Right ventricle myocardium superior (tissue), 1 donor: ENCODE measurements around the gene ZKSCAN1. TPM values are rescaled to one million over a fixed set of nuclear protein-coding genes. Genes with fewer than 3 reads are reported as not detected.

Experiments used
- ATAC-seq: fragments of 200-7000 bp; cut with Tn5 transposase; one replicate; pipeline ENCODE4 v1.9.1; 2020; ENCODE audit warnings: mild to moderate bottlenecking; ENCODE audit not compliant: poor library complexity
- DNase-seq: peaks from one replicate; pipeline ENCODE4 v3.0.0-alpha.2; 2020
- intact Hi-C: fragments of 100-400 bp; cut with DNase I; formaldehyde crosslinking; loops from one replicate; pipeline ENCODE4 v1.11.2; 2022
- total RNA-seq: library from RNA; stranded (reverse); fragmentation: NEBNext Ultra II Directional; extraction: Animal tissue kit (Norgen Biotek cat#: 25700); gene quantifications from one replicate; pipeline ENCODE4 v1.2.1, GENCODE V29; 2021
- donor health status: DM: no; HTN: yes; CAD: no; lungs with severe emphysema.

ZKSCAN1 gene
- total RNA-seq, 1 donor from 2014 or later: 30.3 TPM

DNA sequence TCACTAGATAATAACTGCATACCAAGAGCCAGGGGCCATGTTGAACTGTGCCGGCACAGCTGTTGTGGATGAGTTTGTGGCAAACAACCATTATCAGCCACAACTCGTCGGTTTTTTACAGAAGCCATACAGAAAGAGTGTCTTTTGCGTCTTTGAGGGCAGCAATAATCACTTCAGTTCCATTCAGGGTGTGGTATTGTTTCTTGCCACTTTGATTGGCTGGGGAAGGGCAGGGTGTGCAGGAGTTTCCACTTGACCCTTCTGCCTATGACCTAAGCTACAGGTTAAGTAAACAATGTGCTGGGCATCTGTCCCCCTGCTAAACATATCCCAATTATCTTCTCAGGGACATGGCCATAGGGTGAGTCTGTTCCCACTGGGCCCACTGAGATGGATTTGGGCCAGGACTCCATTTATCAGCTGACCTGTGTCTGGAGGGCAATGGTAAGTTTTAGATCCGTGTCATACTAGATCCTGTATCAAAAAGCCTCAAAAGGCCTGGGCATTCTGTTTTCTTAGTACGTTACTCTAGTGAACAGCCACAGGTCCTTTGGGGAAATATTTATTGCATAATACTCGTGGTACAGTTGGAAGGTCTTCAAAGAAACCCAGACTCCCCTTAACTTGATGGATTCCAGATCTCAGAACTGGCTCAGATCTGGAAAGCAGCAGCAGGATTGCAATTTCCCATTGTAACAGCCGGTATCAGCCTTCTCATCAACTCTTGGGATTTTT lies 50.2 kb downstream of the ZKSCAN1 start:
- intact Hi-C loops: no loop called here
- DNase-seq (no peak), ATAC-seq (peak; percentile 87)

DNA sequence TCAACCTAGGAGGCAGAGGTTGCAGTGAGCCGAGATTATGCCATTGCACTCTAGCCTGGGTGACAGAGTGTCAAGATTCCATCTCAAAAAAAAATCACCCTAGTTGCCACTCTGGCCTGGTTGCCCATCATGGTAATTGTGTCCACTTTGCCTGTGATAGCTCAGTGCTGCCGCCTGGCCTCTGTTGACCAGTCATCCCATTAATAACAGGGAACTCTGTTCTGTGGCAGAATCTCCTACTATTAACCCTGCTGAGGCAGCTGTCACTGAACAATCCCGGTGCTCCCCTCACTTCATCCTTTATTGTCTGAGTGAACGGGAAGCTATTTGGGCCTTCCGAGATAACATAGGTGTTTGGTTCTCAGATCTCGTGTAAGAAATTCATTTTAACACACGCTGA lies 51.6 kb downstream of the ZKSCAN1 start:
- DNase-seq: no peak
- intact Hi-C loops: no loop called here
- no peak for ATAC-seq

DNA sequence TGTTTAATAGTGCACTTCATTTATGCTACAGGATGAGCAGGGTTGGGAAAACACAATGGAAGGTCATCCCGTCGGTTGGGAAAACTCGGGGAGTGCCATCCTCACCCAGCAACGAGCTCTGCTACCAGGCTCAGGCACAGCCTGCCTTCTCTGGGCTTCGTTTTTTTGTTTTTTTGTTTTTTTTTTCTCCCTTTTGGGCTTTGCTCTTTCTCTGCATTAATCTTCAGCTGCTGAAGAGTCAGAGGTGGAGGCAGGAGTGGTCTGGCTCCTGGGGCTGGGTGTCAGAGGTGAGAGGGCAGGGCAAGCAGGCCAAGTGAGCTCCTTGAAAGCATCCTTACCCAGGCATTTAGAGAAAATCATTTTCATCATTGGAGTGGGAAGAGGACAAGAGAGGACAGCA lies 54.6 kb downstream of the ZKSCAN1 start:
- ATAC-seq (no peak), DNase-seq (no peak)
- intact Hi-C loops: no loop called here

DNA sequence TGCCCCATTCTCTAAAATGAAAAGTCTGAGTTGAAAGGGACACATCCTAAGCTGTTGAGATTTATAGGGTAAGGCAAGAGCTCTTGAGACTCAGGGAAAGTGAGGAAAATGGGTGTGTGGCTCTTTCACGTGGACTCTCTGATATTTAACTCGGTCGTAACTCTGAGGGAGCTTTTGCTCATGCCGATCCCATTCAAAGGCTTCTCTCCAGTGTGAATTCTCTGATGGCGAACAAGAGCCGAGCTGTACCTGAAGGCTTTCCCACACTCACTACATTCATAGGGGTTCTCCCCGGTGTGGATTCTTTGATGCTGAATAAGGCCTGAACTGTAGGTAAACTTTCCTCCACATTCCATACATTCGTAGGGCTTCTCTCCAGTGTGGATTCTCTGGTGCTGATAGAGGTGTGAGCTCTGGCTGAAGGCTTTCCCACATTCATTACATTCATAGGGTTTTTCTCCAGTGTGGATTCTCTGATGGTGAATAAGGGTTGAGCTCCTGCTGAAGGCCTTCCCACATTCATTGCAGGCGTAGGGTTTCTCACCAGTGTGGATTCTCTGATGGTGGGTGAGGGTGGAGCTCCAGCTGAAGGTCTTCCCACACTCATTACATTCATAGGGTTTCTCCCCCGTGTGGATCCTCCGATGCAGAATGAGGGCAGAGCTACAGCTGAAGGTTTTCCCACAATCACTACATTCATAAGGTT lies 55.8 kb downstream of the ZKSCAN1 start:
- intact Hi-C loops: no loop called here

DNA sequence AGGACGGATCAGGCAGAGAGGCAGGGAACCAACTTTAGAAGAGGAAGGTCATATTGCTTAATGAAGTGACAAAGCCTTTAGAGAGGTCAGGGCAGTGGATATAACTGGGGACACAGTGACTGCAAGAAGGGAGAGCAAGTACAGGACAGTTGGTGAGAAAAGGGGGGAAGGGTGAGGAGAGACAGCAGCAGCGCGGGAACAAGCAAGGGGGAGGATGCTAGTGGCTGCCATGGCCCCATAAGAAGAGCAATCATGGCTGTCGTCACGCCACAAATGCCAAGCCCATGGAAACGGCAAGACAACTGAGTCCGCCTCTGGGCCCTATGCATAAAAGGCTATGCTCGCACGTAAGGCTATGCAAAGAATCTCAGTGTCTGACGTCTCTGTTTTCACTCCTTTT lies 57.1 kb downstream of the ZKSCAN1 start:
- ATAC-seq (no peak), DNase-seq (no peak)
- intact Hi-C loops: no loop called here

More for the DNA sequence above, 55.8 kb downstream of the ZKSCAN1 start:
- DNase-seq (no peak), ATAC-seq (no peak)

DNA sequence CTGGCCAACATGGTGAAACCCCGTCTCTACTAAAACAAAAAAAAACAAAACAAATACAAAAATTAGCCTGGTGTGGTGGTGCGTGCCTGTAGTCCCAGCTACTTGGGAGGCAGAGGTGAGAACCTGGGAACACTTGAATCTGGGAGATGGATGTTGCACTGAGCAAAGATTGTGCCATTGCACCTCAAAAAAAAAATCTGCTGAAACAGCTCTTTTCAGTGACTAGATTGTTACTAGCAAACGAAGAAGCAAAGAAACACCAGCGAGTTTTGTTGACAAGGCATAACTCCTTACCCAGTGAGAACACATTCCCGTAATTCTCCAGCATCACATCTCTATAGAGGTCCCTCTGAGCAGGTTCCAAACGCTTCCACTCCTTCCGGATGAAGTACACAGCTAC lies 59.4 kb downstream of the ZKSCAN1 start:
- intact Hi-C loops: no loop called here
- ATAC-seq (no peak), DNase-seq (no peak)

DNA sequence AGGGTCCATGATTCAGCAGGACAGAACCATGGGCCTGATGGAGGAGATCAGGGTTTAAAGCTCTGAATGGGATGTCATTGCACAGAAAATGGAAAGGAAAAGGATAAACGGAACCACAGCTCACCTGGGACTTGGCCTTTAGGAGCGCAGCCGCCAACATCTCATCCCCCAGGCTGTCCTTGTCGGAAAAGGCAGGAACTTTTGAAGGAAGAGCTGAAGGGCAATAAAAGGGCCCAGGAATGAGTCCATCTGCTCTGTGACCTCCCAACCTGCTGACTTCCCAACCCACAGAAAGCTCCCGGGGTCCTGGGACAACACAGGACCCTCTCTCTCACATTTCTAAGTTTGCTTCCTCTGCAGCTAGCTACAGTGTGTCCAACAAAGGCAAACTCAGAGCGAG lies 60.0 kb downstream of the ZKSCAN1 start:
- no peak for DNase-seq
- intact Hi-C loops: no loop called here
- no peak for ATAC-seq

DNA sequence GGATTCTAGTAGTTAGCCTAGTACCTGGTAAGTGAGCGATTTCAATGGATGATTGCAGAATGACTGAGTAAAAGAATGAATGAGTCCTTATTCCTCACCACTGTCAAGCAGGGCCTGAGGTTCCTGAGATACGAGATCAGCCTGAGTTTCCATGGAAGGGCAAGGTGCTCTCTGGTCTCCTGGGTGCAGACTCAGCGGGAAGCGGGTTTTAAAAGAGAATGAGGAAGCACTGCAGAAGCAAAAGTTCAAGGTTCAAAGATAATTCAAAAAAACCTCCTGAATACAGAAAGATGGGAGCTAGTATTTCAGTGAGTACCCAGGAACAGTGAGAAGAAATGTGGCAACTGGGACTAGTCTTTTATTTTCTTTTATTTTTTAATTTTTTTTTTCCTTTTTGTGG lies 61.8 kb downstream of the ZKSCAN1 start:
- no peak for ATAC-seq
- intact Hi-C loops: no loop called here
- DNase-seq: no peak

DNA sequence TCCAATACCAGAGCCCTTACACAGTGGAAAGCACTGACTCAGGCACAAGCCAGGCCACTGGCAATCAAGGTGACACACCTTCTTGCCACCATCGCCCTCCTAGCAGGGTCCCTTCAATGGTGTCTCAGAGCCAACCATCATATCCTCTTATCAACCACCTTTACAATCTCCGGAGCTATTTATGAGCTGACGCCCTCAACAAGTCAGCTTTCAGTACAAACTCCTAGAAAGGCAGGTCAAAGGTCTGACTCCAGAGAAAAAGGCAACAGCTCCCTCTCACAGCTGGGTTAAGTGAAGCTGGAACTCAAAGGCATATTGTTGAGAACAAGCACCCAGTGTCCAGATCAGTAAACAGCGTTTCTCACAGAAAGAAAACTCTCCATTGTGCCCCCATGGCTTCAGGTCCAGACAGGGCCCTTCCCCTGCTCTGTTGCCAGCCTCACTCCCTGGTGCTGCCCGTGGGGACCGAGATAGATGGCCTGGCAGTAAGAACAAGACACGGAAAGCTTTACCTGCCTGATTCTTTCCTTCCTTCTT lies 63.7 kb downstream of the ZKSCAN1 start:
- DNase-seq (no peak), ATAC-seq (no peak)
- intact Hi-C loops: no loop called here

DNA sequence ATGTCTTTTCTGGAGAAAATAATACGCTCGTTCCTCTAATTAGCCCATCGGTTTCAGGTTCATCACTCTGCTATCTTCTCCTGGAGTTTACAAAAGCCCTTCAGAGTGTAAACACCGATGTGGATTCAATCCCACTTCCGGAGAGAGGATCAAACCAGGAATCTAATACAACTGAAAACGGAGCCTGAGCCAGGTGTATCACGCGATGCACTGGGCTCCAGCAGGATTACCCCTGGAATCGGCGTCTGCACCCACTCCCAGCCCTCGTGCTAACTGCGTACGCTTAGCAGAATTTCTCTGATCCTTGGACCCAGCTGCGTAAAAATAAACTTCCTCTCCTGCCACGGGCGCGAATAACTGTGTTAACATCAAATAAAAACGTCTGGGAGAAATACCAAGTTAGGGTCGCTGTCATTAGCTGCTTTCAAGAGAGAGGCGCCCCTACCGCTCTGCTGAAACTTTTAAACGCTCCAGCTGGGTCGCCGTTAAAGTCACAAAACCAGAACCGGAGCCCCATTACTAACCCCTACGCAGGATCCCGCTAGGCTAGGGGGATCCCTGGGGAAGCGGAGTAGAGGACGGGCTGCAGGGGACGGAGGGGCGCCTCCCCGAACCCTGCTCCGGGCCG lies 65.6 kb downstream of the ZKSCAN1 start:
- DNase-seq: no peak
- ATAC-seq: no peak
- intact Hi-C loops: no loop called here

DNA sequence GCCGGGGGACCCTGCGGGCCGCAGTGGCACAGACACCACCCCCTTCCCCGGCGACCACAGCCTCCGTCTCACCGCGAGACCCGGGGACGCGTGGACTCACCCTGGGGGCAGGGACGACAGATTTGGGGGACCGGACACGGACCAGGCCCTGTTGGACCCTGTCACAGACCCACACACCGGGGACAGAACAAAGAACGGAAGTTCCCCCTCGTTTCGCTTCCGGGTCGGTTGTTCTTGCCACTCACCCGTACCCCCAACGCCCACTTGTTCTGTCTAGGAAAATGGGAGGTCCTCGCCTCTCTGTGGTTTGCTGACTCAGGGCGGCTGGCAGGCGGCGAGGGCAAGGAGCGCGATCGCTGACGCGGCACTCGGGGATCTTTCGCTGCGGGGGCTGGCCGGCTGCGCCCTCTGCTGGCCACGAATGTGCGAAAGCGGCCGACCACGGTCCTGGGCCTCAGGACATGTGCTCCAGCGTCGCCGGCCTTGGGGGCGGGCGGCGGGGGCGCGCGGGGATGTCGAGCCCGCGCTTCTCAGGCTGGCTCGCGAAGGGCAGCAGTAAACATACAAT lies 66.2 kb downstream of the ZKSCAN1 start, which contains the start of gene ZNF3:
Gene ZNF3 (minus strand): TSS at position 189 of the 568 bp plus-strand sequence. CDS start 4,366 bp downstream, outside the sequence.
- DNase-seq: peak; percentile 99
- intact Hi-C loops: no loop called here
- peak; percentile 94 for ATAC-seq

DNA sequence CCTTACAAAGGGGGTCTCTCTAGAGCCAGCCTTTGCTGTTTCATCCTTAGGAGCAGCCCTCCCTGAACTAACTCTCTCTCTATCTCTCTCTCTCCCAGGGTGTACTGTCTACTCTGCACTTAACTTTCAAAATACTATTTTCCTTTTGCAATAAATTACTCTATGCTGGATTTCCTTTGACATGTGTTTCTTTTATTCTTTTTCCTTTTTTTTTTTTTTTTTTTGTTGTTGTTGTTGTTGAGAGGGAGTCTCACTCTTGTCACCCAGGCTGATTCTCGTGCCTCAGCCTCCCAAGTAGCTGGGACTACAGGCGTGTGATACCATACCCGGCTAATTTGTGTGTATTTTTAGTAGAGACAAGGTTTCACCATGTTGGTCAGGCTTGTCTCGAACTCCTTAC lies 67.6 kb downstream of the ZKSCAN1 start:
- DNase-seq: no peak
- no peak for ATAC-seq
- intact Hi-C loops: no loop called here

DNA sequence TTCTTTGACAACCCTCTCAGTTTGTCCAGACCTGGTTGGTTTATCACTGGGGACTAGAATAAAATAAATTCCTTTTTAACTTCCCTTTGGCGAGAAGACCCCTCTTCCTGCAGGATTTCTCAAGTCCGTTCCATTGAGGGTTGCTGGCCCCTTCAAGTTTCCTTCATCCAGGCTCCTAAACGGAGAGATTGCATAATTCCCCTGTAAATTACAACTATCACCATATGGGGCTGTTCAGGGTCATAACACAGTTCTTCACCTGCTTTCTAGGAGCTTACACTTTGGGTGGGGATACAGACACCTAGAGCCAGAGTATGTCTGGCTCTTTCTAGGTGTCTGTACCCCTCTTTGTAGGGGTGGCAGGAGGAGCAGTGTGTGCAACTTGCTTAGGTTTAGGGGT lies 70.1 kb downstream of the ZKSCAN1 start:
- DNase-seq: no peak
- no peak for ATAC-seq
- intact Hi-C loops: loop anchor here (5.0 kb wide), 1 partner anchor 93 kb away; no protein-coding TSS in a partner anchor

DNA sequence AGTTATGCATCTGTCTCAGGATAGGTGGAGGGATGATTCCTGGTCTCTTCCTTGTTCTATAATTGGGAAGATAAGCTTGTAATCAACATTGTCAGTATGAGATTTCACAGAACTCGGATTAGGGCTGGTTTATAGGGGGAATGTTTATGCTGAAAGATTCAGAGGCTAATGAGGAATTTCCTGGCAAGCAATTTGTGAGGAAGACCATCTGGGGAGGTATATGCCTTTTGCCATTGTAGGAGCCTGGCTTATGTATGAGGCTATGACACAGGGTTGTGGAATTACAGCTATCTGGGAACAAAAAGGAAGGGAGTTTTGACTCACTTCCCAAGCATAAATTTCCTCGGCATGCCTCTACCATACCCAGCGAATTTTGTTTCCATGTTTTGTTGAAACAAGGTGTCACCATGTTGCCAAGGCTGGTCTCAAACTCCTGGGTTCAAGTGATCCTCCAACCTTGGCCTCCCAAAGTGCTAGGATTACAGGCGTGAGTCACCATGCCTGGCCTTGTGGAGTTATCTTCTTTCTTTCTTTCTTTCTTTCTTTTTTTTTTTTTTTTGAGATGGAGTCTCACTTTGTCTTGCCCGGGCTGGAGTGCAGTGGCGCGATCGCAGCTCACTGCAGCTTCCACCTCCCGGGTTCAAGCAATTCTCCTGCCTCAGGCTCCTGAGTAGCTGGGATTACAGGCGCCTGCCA lies 71.8 kb downstream of the ZKSCAN1 start:
- no peak for DNase-seq
- intact Hi-C loops: loop anchor here (5.0 kb wide), 1 partner anchor 95 kb away; no protein-coding TSS in a partner anchor
- no peak for ATAC-seq

DNA sequence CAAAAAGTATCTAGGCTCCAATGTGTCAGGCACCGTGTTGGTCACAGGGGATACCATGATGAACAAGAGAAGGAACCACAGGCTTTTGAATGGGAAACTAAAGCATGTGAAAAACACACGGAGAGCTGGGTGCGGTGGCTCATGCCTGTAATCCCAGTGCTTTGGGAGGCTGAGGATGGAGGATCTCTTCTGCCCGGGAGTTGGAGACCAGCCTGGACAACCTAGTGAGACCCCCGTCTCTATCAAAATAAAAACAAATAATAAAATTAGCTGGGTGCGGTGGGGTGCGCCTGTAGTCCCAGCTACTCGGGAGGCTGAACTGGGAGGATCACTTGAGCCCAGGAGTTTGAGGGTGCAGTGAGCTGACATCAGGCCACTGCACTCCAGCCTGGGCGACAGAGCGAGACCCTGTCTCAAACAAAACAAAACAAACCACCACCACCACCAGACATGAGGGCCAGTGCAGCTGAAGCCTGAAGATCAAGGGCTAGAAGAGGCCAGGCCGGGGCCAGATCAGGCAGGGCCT lies 72.8 kb downstream of the ZKSCAN1 start:
- DNase-seq (no peak), ATAC-seq (no peak)
- intact Hi-C loops: loop anchor here (5.0 kb wide), 1 partner anchor 96 kb away; no protein-coding TSS in a partner anchor

DNA sequence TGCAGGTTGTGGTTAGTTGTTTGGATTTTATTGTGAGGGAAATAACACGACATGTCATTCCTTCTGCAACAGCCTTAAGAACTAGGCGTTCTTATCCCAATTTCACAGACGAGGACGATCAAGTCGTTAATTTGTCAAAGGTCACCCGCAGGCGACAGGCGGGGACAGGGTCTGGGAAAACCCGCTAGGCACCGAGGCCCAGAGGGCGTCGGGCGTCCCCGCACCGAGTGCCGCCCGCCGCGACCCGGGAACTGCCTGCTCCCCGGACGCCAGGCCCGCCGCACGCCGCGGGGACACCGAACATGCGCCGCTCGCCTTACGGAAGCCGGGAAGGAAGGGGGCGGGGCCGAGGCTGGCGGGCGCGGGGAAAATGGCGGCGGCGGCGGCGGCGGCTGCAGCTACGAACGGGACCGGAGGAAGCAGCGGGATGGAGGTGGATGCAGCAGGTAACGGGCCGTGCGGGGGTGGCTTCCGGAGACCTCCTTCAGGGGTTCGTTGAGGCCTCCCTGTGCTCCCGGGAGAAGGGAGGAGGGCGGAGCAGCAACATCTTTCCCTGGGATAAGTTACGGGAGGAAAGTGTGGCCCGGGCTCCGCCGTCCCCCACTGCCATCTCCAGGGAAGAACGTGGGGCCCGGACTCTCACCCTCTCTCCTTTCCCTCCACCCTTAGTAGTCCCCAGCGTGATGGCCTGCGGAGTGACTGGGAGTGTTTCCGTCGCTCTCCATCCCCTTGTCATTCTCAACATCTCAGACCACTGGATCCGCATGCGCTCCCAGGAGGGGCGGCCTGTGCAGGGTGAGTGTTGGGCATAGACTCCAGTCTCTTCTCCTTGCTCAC lies 73.4 kb downstream of the ZKSCAN1 start, which contains the start of gene COPS6:
Gene COPS6 (plus strand): TSS at position 349 of the 837 bp plus-strand sequence. CDS start 22 bp downstream, at position 371.
- peak; percentile 92 for DNase-seq
- intact Hi-C loops: loop anchor here (5.0 kb wide), 1 partner anchor 97 kb away; no protein-coding TSS in a partner anchor

More for the DNA sequence above, 73.4 kb downstream of the ZKSCAN1 start, which contains the start of gene COPS6:
- peak; percentile 94 for ATAC-seq
